ENCODE results near the gene ANXA2.

Gene ANXA2

GRCh38 chr15:60363903-60364611, 33.7 kb downstream of the ANXA2 start:
- no peak for DNase-seq

DNA sequence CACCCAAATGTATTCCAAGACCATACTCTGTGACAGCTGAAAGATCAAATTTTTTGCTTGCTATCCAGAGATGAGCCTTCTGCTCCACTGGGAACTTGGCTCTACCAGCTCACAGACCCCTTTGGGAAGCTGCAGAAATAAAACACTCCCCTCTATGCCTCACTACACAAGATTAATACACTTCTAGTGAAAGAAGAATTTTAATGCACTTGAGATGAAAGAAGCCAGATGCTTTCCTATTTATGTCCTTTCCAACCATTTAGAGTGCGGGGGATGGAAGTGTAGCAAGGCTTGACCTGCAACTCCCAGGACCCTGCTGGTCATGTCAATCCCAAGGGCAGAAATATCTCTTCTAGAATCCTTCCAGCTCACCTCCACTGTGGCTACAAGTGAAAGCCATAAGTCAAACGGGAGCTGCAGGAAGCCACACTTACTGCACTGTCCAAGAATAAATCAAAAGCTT, 34.7 kb downstream of the ANXA2 start:
- DNase-seq, result no peak

- DNase-seq, result peak; percentile 73
Measured at GRCh38 chr15:60362321-60363086, 35.3 kb downstream of the ANXA2 start.

GRCh38 chr15:60359738-60360137, 38.0 kb downstream of the ANXA2 start:
- peak; percentile 31 for DNase-seq

DNA sequence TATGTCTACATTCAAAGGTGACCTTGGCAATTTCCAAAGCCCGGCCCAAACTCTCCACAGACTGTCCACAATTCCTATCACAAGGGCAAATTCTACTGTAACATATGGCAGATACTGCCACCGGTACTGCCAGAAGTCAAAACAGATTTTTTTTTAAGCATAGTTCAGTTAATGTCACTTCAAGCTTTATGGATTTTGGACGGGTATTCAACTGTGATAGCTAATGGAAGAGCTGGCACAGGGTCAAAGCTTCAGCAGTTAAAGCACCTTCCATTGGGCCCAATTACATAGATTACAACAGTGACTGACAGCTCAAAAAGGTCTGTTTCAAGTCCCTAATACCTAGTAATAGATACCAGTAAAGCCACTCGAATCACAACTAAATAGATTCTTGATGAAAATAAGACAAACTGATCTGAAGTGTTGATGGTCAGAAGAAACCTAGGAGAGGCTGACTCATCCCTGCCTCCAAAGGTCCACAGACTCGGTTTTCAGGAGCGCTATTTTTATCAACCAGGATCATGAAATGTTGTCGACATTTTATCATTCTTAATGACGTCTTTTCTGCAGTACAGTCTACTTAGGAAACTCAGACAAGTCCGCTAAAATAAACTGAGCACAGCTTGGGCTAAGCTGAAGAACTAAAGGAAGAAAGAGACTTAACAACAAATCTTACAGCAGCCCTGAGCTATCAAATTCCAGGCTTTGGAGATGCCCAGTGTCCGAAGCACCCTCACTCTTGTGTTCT, 38.7 kb downstream of the ANXA2 start:
- no peak for DNase-seq

DNA sequence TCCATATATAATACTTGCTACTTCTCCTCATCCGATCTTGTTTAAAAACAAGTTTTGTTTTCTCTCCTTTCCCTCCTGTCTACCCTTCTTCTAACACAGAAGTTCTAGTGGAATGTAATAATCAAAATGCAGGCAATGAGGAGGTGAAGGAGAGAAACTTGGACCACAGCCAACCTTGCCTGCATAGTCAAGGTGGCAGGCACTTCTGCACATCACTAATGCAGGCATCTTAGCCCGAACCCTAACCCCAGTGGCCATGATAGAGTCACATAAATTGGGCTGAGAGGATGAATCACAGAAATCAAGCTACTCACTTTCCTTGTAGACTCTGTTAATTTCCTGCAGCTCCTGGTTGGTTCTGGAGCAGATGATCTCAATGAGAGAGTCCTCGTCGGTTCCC, 41.0 kb downstream of the ANXA2 start:
- no peak for DNase-seq

- no peak for DNase-seq
Measured at GRCh38 chr15:60355148-60355857, 42.5 kb downstream of the ANXA2 start.

GRCh38 chr15:60353245-60353920, 44.4 kb downstream of the ANXA2 start:
- DNase-seq, result no peak

- no peak for DNase-seq
Measured at GRCh38 chr15:60352525-60352924, 45.3 kb downstream of the ANXA2 start.

DNA sequence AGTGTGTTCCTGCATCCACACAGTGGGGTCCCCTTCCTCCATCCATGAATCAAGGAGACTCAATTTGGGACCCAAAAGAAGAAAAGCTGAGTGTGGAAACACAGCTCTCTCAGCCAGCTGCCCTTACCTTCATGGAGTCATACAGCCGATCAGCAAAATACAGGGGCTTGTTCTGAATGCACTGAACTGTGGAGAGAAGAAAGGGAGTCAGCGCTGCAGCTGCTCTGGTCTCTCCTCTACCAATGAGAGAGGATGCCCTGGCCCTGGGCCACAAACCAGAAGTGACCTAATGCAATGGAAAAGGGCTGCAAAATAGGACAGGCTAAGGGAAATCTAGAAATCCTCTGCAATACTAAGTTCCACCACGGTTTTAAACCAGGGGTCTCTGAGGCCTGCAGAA, 46.7 kb downstream of the ANXA2 start:
- no peak for DNase-seq

DNA sequence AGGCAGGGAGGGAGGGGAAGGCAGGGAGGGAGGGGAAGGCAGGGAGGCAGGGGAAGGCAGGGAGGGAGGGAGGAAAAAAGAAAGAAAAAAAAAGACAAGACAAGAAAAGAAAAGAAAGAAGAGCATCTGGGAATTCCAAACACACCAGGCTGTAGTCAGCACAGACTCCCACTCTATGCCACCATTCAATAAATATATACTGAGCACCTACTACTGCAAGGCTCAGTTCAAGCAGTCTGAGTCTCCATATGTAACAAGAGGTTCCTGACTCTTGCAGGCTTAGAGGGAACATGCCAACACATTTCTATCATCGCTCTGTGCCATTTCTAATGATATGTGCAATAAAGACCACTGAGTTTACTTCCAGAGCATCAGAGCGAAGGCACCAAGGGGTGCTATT, 47.7 kb downstream of the ANXA2 start:
- no peak for DNase-seq

GRCh38 chr15:60349589-60349988, 48.2 kb downstream of the ANXA2 start:
- no peak for DNase-seq

DNA sequence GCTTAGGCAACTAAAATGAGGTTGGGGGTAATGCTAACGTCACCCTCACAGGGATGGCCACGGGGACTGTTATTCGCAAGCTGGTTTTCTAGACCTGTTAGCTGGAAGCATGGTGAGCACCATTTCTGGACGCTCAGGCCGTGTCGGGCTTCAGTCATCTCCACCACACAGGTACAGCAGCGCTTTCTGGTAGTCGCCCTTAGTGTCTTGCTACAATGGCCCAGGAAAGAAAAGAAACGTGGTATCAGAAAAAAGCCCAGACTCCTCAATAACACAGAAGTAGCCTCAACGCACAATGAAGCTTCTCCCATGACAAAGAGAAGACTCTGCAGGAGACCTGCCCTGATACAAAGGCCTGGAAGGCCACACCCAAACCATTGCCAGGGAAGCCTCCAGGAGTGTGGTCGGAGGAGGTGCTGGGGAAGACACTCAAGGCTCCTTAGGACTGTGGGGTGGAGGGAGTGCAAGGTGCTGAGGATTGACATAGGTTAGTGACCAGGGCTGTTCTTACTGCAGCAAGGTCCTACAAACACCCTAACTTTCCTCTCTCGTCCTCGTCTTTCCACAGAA, 50.2 kb downstream of the ANXA2 start:
- DNase-seq, result no peak

GRCh38 chr15:60346653-60347052, 51.1 kb downstream of the ANXA2 start:
- DNase-seq, result no peak

DNA sequence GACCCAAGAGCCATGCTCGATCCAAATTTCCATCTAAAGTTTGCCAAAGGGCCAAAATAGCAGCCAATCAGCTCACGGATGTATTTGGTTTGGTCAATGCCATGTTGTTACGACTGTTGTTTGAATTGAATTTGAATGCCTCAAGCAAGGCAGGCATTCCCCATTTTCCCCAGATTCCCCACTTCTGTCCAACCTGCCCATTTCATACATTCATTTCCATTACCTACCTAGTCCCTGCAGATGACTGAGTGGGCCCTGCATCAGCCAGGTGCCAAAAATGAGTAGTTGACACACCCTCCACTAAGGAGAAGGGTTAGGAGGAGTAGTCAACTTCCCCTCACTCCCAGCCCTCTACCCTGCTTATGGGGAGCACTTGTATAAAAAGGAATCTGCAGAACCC, 51.7 kb downstream of the ANXA2 start:
- no peak for DNase-seq

GRCh38 chr15:60345598-60345997, 52.2 kb downstream of the ANXA2 start:
- DNase-seq, result no peak

- DNase-seq, result no peak
Measured at GRCh38 chr15:60344987-60345386, 52.8 kb downstream of the ANXA2 start.

DNA sequence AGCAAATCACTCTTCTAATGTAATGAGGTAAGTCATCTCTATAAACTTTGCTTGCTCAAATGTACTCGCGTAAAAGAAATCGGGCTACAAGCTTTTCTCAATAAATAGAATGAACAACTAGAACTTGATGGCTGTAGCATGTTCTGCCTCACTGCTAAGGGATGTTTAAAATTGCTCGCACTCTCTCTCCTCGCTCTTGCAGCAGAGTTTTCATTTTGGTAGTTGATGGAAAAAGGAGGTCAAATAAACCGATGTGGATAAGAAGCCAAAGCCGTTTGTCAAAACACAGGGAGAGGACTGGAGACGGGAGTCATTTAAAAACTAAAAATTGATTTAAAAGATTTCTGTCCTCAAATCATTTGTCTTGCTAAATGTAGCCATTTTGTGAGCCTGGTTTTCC, 53.3 kb downstream of the ANXA2 start:
- DNase-seq, result no peak

DNA sequence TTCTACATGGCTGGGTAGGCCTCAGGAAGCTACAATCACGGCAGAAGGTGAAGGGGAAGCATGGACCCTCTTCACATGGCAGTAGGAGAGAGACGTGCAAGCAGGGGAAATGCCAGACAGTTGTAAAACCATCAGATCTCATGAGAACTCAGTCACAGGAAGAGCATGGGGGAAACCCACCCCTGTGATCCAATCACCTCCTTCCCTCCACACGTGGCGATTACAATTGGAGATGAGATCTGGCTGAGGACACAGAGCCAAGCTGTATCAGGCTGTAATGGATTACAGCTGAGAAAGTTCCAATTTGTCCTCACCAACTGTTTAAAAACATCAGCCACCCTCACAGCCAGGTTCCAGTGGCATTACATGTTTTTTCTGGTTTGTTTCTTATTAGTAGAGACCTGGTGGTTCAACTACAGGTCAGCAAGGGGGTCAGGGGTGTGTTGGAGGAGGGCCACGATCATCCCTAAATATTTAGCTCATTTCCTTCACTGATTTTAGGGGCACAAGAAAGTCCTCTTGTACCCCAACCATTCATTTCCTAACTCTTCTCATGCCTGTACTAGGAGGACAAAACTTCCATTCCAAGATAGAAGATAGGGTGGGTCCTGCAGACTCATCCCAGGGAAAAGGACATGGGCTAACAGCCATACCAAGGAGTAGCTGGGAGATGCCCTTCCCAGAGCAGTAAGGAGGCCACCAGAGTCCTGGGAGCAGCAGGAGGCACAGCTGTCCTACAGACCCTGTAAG, 54.4 kb downstream of the ANXA2 start:
- peak; percentile 20 for DNase-seq

- no peak for DNase-seq
Measured at GRCh38 chr15:60340207-60340921, 57.4 kb downstream of the ANXA2 start.

GRCh38 chr15:60339236-60339635, 58.5 kb downstream of the ANXA2 start:
- no peak for DNase-seq

Data from suppressor macrophage treated with lipopolysaccharide for 4 hours (primary cell).